Limb (tissue), 2 donors: ENCODE measurements around the gene DYNLT5.
A peak's percentile ranks its signal among the peaks of the same experiment; 100 is the strongest.
"Not testable (repeated sequence)": the region's sequence is repeated elsewhere in the genome, so short reads cannot be mapped to it uniquely, and the experiment has no call there.

Experiments used
- DNase-seq, 2 donors: peaks; one replicate each; pipeline ENCODE4 v3.0.0-alpha.2; 2016; ENCODE audit errors: extremely low spot score in 2 of 2

Gene DYNLT5

GRCh38 chr1:66750577-66750976, 1.7 kb upstream of the DYNLT5 start:
- no peak for DNase-seq

- no peak for DNase-seq
These were observed 1.1 kb upstream of the DYNLT5 start for GRCh38 chr1:66751160-66751559.

- DNase-seq, result no peak
These were observed 562 bp downstream of the DYNLT5 start for GRCh38 chr1:66752671-66753371.

GRCh38 chr1:66757722-66758240, 5.5 kb downstream of the DYNLT5 start:
- no peak for DNase-seq

DNA sequence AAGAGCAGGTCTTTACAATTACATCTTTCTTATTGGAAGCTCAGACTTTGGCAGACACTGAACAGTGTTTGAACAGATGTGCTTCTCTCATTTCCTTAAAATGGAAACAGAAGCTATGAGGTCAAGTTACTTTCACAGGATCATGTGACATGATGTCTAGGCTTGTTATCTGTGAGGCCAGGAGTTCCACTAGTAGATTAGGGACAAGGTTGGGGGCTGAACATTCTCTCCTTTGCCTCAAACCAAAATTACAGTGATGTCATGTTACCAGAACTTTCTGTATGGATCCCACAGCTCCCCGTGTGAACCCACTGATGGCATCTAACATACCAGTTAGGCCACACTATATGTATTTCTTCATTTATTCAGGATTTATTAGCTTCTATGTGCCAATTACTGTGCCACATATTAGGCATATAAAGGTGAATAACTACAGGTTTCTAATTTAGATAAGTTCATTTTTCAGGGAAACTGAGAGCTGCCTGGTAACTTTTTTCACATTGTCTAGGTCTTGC, 6.0 kb downstream of the DYNLT5 start:
- peak in 1 of 2 donors; percentile 65 for DNase-seq

- DNase-seq, result no peak
These were observed 8.2 kb downstream of the DYNLT5 start for GRCh38 chr1:66760506-66760905.

- no peak for DNase-seq
These were observed 9.0 kb downstream of the DYNLT5 start for GRCh38 chr1:66761221-66761620.

DNA sequence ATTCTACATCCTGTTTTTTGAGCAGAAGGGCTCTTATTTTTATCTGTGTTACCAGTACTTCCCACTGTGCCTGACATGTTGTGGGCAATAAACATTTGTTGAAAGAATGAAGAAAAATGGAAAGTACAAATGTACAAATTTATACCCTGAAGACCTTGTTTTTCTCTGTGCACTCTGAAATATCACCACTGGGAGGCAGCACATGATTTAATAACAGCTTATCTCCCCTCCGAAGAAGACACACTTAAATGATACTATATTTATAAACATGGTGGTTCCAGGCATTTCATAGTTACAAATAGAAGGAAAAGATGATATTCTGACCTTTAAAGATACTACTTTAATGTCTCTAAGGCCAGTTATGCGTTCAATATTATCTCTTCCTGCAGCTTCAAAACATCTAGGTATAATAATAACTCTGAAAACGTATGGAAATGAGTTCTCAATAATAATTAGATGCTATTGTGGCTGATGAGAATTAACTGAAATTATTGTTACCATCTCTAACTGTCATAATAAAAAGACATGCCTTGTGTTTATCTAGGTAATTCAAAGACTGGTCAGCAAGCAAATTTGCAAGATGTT, 12.8 kb downstream of the DYNLT5 start:
- peak; percentile 45 to 59 for DNase-seq

DNA sequence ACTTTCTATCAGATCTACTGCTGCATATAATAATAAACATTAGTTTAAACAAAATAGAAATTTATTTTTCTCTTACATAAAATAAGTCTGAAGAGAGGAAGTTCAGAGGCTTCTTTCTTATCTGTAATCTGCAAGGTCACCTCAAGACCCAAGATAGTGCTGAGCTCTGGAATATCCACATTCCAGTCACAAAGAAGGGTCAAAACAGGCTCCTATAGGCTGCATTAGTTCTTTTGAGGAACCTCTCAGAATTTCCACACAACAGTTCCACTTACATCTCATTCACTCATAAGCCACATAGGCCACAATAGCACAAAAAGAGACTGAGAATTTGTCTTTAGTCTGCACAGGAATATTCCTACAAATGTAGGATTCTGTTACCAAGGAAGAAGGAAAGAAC, 15.4 kb downstream of the DYNLT5 start:
- no peak for DNase-seq

DNA sequence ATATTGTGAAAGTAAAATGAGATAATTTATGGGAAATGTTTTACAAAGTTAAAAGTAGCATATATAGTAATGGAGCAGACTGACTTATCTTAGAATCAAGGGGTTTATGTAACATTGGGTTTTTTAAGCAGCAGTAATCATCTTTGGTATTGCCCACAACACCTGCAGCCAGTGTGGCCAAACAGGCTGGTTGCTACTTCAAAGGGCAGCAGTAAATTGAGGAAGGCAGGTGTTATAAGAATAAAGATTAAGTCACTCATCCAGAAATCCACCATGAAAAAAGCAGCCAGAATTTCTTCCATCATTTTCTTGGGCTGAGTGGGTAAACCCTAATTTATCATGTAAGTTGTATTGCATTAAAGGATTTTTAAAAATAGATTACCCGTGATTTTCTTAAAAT, 16.7 kb downstream of the DYNLT5 start:
- DNase-seq, result no peak

- no peak for DNase-seq
These were observed 17.4 kb downstream of the DYNLT5 start for GRCh38 chr1:66769512-66770229.

DNA sequence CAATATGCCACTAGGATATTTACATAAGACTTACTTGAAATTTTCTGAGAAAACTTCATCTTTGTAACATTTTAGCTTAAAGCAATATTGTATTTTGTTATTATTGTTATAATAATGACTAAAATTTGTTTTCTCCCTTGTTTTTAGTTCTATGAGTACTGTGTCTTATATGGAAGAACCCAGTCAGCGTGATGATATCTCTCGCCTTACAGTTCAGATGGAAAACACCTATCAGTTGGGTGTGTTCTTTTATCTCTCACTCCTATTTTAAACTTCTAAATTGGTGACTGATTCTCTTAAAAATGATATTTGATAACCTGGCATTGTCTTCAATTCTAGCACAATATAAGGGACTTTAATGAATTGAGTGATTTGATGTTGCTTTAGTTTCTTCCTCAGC, 18.0 kb downstream of the DYNLT5 start:
- DNase-seq, result no peak

GRCh38 chr1:66770694-66771093, 18.4 kb downstream of the DYNLT5 start:
- no peak for DNase-seq

DNA sequence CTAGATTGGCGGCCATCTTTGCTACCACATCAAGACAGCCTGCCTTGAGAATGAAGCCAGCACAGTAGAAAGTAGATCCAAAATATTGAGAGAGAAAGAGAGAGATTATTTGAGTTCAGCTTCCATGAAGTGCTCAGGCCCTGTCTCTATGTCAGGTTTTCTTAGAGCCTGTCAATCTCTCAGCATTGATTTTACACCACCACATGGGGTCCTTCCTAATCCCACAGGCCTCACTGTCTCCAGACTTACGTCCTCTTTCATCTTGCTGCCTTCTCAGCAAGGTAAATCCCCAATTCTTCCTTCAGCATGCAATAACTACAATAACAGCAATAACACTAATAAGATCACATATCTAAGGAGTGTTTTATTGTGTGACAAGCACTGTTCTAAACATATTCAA, 21.0 kb downstream of the DYNLT5 start:
- no peak for DNase-seq

- DNase-seq, result no peak
These were observed 22.2 kb downstream of the DYNLT5 start for GRCh38 chr1:66774438-66774837.

GRCh38 chr1:66775646-66776045, 23.4 kb downstream of the DYNLT5 start:
- DNase-seq, result no peak

GRCh38 chr1:66777831-66778230, 25.6 kb downstream of the DYNLT5 start:
- no peak for DNase-seq

DNA sequence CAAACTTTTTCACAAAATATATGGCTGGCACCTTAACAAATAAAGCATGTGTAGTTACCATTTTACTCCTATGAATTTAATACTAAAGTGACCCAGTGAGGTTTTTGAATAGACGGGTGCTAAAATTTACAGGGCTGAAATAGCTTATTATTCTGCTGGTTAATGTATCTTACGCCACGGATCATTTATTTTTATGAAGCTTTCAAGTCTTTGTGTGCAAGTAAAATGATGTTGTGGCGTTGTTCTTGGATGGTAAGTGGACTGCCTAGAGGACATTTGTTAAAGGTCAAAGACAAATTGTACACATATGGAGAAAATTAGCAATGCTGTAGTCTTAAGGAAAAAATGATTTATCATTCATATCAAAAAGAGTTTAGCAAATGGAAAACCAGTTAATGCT, 26.0 kb downstream of the DYNLT5 start:
- no peak for DNase-seq

DNA sequence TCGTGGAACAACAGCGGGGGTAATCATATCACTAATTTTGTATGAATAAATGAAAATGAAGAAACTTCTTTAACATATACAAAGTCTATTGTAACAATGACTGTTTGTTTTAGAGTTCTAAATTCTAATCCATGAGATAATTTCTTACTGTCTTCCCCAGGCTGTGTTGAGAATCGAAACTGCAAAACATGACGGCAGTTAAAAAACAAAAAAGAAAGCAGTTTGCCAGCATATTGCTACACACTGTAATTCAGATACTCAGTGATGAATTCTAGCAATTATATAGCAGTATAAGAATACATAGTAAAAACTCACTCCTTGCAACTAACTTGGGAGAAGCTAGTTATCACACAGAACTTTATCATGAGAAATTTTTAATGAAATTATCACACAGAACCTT, 26.7 kb downstream of the DYNLT5 start:
- no peak for DNase-seq

GRCh38 chr1:66779475-66780078, 27.3 kb downstream of the DYNLT5 start:
- DNase-seq, result no peak

- not testable (repeated sequence) for DNase-seq
These were observed 33.5 kb downstream of the DYNLT5 start for GRCh38 chr1:66785800-66786199.

DNA sequence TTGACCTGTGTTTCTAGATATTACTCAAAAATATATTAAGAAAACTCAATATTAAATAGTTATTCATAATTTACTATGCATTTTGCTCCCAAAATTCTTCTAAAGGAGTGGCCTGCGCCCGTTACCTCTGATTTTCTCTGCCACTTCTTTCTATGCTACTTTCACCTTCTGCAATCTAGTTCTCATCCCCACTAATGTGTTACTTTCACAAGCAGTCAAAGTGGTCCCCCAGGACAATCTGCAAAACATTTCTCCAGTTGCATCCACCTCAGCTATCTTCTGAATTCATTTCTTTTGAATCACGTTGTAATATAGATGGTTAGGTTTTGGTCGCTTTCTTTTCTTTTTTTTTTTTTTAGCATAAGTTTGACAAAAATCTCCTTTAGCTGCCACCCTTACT, 35.4 kb downstream of the DYNLT5 start:
- DNase-seq, result no peak
